Neural crest cell (in vitro differentiated cells): Measurements from ENCODE around the gene PDE10A. TPM values are rescaled to one million over a fixed set of nuclear protein-coding genes. Genes with fewer than 3 reads are reported as not detected.
"Not testable (repeated sequence)": the region's sequence is repeated elsewhere in the genome, so short reads cannot be mapped to it uniquely, and the experiment has no call there.

Experiments
- DNase-seq: peaks from one replicate; pipeline ENCODE4 v3.0.0; 2021; ENCODE audit warnings: low read depth, mixed read lengths, low spot score
- H3K27ac Mint-ChIP-seq: one replicate; pipeline ENCODE4 v1.8.0; 2021; ENCODE audit warnings: mild to moderate bottlenecking, mixed read lengths; ENCODE audit not compliant: unreplicated experiment
- H3K27me3 Mint-ChIP-seq: 2 replicates; pipeline ENCODE4 v1.8.0; 2021; ENCODE audit warnings: low read depth, mild to moderate bottlenecking, mixed read lengths
- H3K36me3 Mint-ChIP-seq: 2 replicates; pipeline ENCODE4 v1.8.0; 2021; ENCODE audit warnings: low read depth, mild to moderate bottlenecking, mixed read lengths
- H3K4me1 Mint-ChIP-seq: 2 replicates; pipeline ENCODE4 v1.8.0; 2021; ENCODE audit warnings: mixed read lengths
- H3K4me3 Mint-ChIP-seq: one replicate; pipeline ENCODE4 v1.8.0; 2021; ENCODE audit warnings: mild to moderate bottlenecking, mixed read lengths
- H3K9me3 Mint-ChIP-seq: 2 replicates; pipeline ENCODE4 v1.8.0; 2021; ENCODE audit warnings: mixed read lengths
- total RNA-seq: library from RNA; stranded (reverse); gene quantifications from 2 replicates; pipeline ENCODE4 v1.2.1, GENCODE V29; 2021
- TF ChIP-seq, protein P1 (sequence below): fragments of 200-600 bp; sonication (generic); conservative IDR thresholded peaks from 2 replicates; pipeline ENCODE4 v1.5.0; 2021; ENCODE audit warnings: antibody characterized with exemption, mild to moderate bottlenecking

PDE10A gene
- total RNA-seq, 1 donor from 2014 or later: 26.2 TPM

DNA sequence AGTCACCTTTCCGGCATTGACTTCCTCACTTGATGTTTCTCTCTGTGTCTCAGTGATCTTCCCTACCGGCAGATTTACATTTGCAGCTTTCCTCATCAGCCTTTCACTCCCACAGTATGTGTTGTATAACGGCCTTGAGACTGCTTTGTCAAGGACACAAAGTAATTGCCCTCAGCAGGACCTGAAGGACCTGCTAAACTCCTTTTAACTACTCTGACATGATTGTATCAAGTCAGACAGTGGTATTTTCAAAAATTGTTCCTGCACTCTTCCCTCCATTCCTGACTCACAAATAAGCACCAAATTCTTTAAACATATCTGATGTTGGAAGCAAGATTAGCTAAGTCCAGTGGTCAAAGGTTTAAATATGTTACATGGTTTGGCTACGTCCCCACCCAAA, 62.4 kb downstream of the PDE10A start:
- peaks cover 25% of the 10 kb centered on the region for H3K4me1 Mint-ChIP-seq
- no peak overlapping the region for H3K4me3 Mint-ChIP-seq
- DNase-seq: no peak
- peaks cover 4% of the 10 kb centered on the region for H3K36me3 Mint-ChIP-seq
- H3K27me3 Mint-ChIP-seq: no peaks in the 10 kb centered on the region
- H3K27ac Mint-ChIP-seq: peak overlapping the region; percentile 3
- TF ChIP-seq, protein P1, sequence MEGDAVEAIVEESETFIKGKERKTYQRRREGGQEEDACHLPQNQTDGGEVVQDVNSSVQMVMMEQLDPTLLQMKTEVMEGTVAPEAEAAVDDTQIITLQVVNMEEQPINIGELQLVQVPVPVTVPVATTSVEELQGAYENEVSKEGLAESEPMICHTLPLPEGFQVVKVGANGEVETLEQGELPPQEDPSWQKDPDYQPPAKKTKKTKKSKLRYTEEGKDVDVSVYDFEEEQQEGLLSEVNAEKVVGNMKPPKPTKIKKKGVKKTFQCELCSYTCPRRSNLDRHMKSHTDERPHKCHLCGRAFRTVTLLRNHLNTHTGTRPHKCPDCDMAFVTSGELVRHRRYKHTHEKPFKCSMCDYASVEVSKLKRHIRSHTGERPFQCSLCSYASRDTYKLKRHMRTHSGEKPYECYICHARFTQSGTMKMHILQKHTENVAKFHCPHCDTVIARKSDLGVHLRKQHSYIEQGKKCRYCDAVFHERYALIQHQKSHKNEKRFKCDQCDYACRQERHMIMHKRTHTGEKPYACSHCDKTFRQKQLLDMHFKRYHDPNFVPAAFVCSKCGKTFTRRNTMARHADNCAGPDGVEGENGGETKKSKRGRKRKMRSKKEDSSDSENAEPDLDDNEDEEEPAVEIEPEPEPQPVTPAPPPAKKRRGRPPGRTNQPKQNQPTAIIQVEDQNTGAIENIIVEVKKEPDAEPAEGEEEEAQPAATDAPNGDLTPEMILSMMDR: no peak
- H3K9me3 Mint-ChIP-seq: peaks cover 2% of the 10 kb centered on the region

DNA sequence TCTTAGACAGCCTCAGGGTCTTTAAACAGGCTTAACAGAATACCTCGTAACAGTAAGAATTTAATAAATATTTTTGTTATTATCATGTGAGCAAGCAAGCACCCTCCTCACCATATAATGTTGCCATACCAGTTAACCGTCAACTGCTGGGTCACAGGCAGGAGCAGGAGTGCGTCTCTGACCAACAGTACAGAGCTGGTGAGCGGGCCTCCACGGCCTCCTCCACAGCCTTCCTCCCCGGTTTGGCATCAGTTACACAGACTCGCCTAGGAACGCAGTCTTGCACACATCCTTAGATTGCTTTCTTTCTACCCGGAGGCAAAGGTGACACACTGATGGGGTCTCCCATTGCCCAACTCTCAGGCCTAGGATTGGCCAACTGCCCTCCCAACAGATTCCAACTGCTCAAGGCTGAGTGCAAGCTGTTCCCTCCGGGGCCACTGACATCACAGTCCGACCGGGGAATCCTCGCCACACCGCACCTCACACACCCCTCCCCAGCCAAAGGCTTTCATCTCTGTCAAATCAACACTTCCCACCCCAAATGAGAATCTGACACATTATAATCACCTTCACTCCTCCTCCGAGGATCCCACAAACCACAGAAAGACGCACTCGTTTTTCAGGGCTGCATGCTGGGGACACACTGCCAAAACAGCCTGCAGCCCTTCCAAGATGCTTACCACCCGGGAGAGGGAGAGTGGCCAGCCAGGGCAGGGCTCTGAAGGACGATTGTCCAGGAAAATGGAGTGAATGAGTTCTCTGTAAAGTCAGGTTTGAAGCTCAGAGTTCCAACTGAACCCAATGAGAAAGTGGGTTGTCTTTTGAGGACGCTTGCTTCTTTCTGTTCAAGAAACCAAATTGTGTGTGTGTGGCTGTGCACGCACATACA, 63.2 kb downstream of the PDE10A start:
- no peak overlapping the region for H3K4me3 Mint-ChIP-seq
- H3K27ac Mint-ChIP-seq: no peak overlapping the region
- H3K27me3 Mint-ChIP-seq: no peaks in the 10 kb centered on the region
- peaks cover 7% of the 10 kb centered on the region for H3K36me3 Mint-ChIP-seq
- peaks cover 25% of the 10 kb centered on the region for H3K4me1 Mint-ChIP-seq
- TF ChIP-seq, protein P1: no peak
- DNase-seq: no peak
- H3K9me3 Mint-ChIP-seq: peaks cover 2% of the 10 kb centered on the region

DNA sequence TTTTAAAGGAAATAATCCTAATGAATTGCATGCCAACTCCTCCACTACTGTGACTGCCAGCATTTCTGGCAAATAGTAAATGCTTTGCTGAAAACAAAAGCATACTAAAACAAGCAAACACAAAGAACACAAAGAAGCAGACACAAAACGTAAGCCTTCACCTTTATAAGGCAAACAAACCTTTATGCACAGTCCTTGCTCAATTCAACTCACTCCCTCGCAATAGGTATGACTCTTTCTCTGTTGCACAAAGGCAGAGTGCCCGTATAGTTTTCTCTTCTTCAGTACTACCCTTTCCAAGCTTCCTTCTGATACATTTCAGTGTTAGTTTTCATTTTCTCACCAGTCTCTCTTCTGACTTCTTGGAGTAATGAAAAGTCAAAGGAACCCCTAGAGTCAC, 63.9 kb downstream of the PDE10A start:
- H3K9me3 Mint-ChIP-seq: peaks cover 5% of the 10 kb centered on the region
- no peak overlapping the region for H3K4me3 Mint-ChIP-seq
- TF ChIP-seq, protein P1: no peak
- no peak overlapping the region for H3K27ac Mint-ChIP-seq
- peaks cover 7% of the 10 kb centered on the region for H3K36me3 Mint-ChIP-seq
- no peak for DNase-seq
- no peaks in the 10 kb centered on the region for H3K27me3 Mint-ChIP-seq
- peaks cover 25% of the 10 kb centered on the region for H3K4me1 Mint-ChIP-seq

DNA sequence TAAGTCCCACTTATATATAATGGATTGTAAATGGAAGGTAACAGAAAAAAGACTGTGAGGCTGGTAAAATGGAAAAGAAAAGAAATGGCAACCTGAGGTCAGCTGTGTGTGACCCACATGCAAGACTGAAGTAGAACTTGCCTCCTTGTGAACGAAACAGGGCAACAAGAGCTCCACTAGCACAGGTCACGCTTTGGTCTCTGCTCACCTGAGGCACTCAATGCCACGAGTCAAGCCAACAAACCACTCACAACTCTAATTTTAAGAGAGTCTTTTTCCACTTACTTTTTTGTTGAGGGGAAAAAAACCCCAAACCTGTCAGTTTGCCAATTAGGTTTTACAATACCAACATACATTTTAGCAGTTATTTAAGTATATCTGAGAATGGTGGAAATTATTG, 65.2 kb downstream of the PDE10A start:
- no peak for DNase-seq
- H3K4me1 Mint-ChIP-seq: peaks cover 25% of the 10 kb centered on the region
- TF ChIP-seq, protein P1: no peak
- H3K9me3 Mint-ChIP-seq: peaks cover 5% of the 10 kb centered on the region
- H3K27ac Mint-ChIP-seq: no peak overlapping the region
- peaks cover 13% of the 10 kb centered on the region for H3K36me3 Mint-ChIP-seq
- H3K27me3 Mint-ChIP-seq: no peaks in the 10 kb centered on the region
- no peak overlapping the region for H3K4me3 Mint-ChIP-seq

DNA sequence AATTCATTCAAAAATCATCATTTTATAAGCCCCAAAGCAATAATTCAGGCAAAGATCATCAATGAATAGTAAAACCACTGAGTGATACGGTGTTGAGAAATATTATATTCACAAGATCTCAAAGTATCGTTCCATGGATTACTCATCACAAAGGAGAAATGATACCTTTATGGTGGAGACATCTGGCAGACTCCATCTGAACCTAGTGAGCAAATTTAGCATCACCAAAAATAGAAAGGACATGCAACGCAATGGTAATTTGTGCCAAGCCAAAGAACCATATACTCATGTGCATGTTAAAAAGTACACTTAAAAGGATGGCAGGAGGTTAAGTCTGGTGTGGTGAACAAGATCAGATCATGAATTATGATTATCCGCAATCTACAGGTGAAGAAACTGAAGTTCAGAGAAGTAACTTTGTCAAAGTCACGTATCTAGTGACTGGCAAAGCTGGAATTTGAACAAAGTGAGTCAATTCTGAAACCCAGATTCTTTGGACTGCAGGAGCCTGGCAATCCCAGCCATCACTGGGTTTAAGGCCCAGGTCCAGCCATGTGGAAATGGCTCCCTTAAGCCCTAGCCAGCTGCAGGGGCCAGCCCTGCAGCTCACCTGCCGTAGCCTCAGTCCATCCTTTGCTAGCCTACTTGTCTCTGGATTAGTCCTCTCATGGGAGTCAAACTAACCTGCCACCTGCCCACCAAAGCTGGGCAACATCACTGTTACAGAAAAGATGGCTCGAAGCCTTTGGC, 68.3 kb downstream of the PDE10A start:
- H3K9me3 Mint-ChIP-seq: peaks cover 5% of the 10 kb centered on the region
- peaks cover 8% of the 10 kb centered on the region for H3K4me1 Mint-ChIP-seq
- no peak overlapping the region for H3K27ac Mint-ChIP-seq
- no peak for DNase-seq
- H3K27me3 Mint-ChIP-seq: no peaks in the 10 kb centered on the region
- TF ChIP-seq, protein P1: no peak
- no peak overlapping the region for H3K4me3 Mint-ChIP-seq
- H3K36me3 Mint-ChIP-seq: peaks cover 18% of the 10 kb centered on the region

DNA sequence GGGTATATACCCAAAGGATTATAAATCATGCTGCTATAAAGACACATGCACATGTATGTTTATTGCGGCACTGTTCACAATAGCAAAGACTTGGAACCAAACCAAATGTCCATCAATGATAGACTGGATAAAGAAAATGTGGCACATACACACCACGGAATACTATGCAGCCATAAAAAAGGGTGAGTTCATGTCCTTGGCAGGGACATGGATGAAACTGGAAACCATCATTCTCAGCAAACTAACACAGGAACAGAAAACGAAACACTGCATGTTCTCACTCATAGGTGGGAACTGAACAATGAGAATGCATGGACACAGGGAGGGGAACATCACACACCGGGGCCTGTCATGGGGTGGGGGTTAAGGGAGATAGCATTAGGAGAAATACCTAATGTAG, 70.1 kb downstream of the PDE10A start:
- not testable (repeated sequence) for H3K27ac Mint-ChIP-seq, H3K4me1 Mint-ChIP-seq, H3K9me3 Mint-ChIP-seq, DNase-seq, H3K27me3 Mint-ChIP-seq, H3K4me3 Mint-ChIP-seq
- H3K36me3 Mint-ChIP-seq: peaks cover 20% of the 10 kb centered on the region
